ENCODE data around the gene MDH2. TPM values are rescaled to one million over a fixed set of nuclear protein-coding genes. Genes with fewer than 3 reads are reported as not detected.

MDH2 gene
- total and polyA plus RNA-seq, 10 of the 15 experiments (the other 5 are each of a cell fraction or from before 2014, with no cell fraction given): 106 to 530 (median 202) TPM

GRCh38 chr7:76000566-76000965, 47.3 kb upstream of the MDH2 start:
- Histone ChIP-seq H3K4me1 (ENCODE audit: control insufficient read depth, insufficient read depth, low read length) (no peaks in the 10 kb centered on the region), H3K9me3 (replicated peaks; ENCODE audit: control insufficient read depth, insufficient read depth, low read length) (no peaks in the 10 kb centered on the region), H3K4me3 (no peak overlapping the region), H3K27me3 (replicated peaks in 1 of 2; ENCODE audit: control insufficient read depth in 2 of 2, insufficient read depth in 2 of 2, low read length in 1 of 2) (no peaks in the 10 kb centered on the region), H2AFZ (ENCODE audit: control insufficient read depth, low read depth, low read length) (no peak overlapping the region), H3K27ac (ENCODE audit: control insufficient read depth, insufficient read depth) (no peak overlapping the region), H3K9ac (ENCODE audit: control insufficient read depth, insufficient read depth, low read length) (no peak overlapping the region), H3K36me3 (ENCODE audit: control insufficient read depth in 2 of 2, insufficient read depth in 2 of 2, low read length in 1 of 2) (peaks cover 3 to 8% of the 10 kb centered on the region in 2 experiments; a peak in 2 of 4 replicates), H3K79me2 (ENCODE audit: control insufficient read depth, insufficient read depth, low read length) (no peaks in the 10 kb centered on the region), H3K4me2 (ENCODE audit: control insufficient read depth, insufficient read depth) (no peak overlapping the region), H4K20me1 (ENCODE audit: control insufficient read depth, insufficient read depth) (no peaks in the 10 kb centered on the region)
- no TSS peak for BruUV-seq (replicated peaks)
- in situ Hi-C loops (cut with MboI): no loop called here
- CTCF ChIA-PET: no interaction called here
- no peak for TF ChIP-seq PAX8 (IDR thresholded peaks at IDR 0.05)
- TF ChIP-seq, protein P1, sequence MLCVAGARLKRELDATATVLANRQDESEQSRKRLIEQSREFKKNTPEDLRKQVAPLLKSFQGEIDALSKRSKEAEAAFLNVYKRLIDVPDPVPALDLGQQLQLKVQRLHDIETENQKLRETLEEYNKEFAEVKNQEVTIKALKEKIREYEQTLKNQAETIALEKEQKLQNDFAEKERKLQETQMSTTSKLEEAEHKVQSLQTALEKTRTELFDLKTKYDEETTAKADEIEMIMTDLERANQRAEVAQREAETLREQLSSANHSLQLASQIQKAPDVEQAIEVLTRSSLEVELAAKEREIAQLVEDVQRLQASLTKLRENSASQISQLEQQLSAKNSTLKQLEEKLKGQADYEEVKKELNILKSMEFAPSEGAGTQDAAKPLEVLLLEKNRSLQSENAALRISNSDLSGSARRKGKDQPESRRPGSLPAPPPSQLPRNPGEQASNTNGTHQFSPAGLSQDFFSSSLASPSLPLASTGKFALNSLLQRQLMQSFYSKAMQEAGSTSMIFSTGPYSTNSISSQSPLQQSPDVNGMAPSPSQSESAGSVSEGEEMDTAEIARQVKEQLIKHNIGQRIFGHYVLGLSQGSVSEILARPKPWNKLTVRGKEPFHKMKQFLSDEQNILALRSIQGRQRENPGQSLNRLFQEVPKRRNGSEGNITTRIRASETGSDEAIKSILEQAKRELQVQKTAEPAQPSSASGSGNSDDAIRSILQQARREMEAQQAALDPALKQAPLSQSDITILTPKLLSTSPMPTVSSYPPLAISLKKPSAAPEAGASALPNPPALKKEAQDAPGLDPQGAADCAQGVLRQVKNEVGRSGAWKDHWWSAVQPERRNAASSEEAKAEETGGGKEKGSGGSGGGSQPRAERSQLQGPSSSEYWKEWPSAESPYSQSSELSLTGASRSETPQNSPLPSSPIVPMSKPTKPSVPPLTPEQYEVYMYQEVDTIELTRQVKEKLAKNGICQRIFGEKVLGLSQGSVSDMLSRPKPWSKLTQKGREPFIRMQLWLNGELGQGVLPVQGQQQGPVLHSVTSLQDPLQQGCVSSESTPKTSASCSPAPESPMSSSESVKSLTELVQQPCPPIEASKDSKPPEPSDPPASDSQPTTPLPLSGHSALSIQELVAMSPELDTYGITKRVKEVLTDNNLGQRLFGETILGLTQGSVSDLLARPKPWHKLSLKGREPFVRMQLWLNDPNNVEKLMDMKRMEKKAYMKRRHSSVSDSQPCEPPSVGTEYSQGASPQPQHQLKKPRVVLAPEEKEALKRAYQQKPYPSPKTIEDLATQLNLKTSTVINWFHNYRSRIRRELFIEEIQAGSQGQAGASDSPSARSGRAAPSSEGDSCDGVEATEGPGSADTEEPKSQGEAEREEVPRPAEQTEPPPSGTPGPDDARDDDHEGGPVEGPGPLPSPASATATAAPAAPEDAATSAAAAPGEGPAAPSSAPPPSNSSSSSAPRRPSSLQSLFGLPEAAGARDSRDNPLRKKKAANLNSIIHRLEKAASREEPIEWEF (IDR thresholded peaks at IDR 0.05; ENCODE audit: insufficient replicate concordance, low read depth, low read length): no peak
- TF ChIP-seq YBX1 (IDR thresholded peaks at IDR 0.05): no peak
- TF ChIP-seq RBBP5 (conservative IDR thresholded peaks at IDR 0.05): no peak
- no peak for TF ChIP-seq TCF3 (IDR thresholded peaks at IDR 0.05; ENCODE audit: borderline replicate concordance, insufficient read depth, low read depth, low read length)
- no peak for TF ChIP-seq POLR2AphosphoS5 (IDR thresholded peaks at IDR 0.05; ENCODE audit: low read length)
- no peak for TF ChIP-seq SUZ12 (IDR thresholded peaks at IDR 0.05; ENCODE audit: unreplicated experiment)
- no peak for TF ChIP-seq EZH2 (IDR thresholded peaks at IDR 0.05; ENCODE audit: borderline replicate concordance, control insufficient read depth, low read depth, low read length)
- no peak for TF ChIP-seq PKNOX1 (IDR thresholded peaks at IDR 0.05)
- TF ChIP-seq HDGF (IDR thresholded peaks at IDR 0.05): no peak
- ATAC-seq (no peak), FAIRE-seq (no peak), DNase-seq (ENCODE audit: low read depth, low spot score) (no peak)
- RAD21 ChIA-PET (ENCODE audit: unreplicated experiment): no interaction called here
- POLR2A ChIA-PET: no interaction called here
- 89% methylated on average over 11 of the region's 11 CpGs for WGBS (ENCODE audit: insufficient coverage, insufficient replicate concordance, low lambda C conversion rate, missing lambda C conversion rate)
- intact Hi-C loops (cut with micrococcal nuclease; ENCODE audit: unreplicated experiment): no loop called here
- SMC1A ChIA-PET (ENCODE audit: uncharacterized antibody, unreplicated experiment): no interaction called here
